ENCODE results near the gene KRTAP2-1. TPM values are rescaled to one million over a fixed set of nuclear protein-coding genes. Genes with fewer than 3 reads are reported as not detected.
"Not testable (repeated sequence)": the region's sequence is repeated elsewhere in the genome, so short reads cannot be mapped to it uniquely, and the experiment has no call there.

KRTAP2-1 gene
- total RNA-seq, 1 donor from 2014 or later, result not detected

GRCh38 chr17:41037853-41038350, 9.2 kb downstream of the KRTAP2-1 start:
- no peak for TF ChIP-seq CTCF (IDR thresholded peaks at IDR 0.05; ENCODE audit: partially characterized antibody, unreplicated experiment)
- H3K4me1 Mint-ChIP-seq (ENCODE audit: low read depth, unreplicated experiment), result peaks cover 3% of the 10 kb centered on the region
- H3K4me3 Mint-ChIP-seq (ENCODE audit: unreplicated experiment), result no peak overlapping the region
- no peak overlapping the region for H3K27ac Mint-ChIP-seq (ENCODE audit: unreplicated experiment)
- no peak for DNase-seq
- no peaks in the 10 kb centered on the region for H3K27me3 Mint-ChIP-seq (ENCODE audit: unreplicated experiment)
- no peaks in the 10 kb centered on the region for H3K36me3 Mint-ChIP-seq (ENCODE audit: unreplicated experiment)
- peaks cover 13% of the 10 kb centered on the region for H3K9me3 Mint-ChIP-seq (ENCODE audit: unreplicated experiment)

GRCh38 chr17:41034346-41034935, 12.7 kb downstream of the KRTAP2-1 start, which contains the start of gene KRTAP1-3:
TSS of gene KRTAP1-3 (minus strand) at chr17:41034874. CDS start at chr17:41034821, 53 bp downstream.
- H3K4me1 Mint-ChIP-seq (ENCODE audit: low read depth, unreplicated experiment); H3K36me3 Mint-ChIP-seq (ENCODE audit: unreplicated experiment); H3K27me3 Mint-ChIP-seq (ENCODE audit: unreplicated experiment); H3K4me3 Mint-ChIP-seq (ENCODE audit: unreplicated experiment); H3K9me3 Mint-ChIP-seq (ENCODE audit: unreplicated experiment): not testable (repeated sequence)
- peak within 1 kb of the TSS; percentile 15 for H3K27ac Mint-ChIP-seq (ENCODE audit: unreplicated experiment)
- DNase-seq, result peak; percentile 23

GRCh38 chr17:41029633-41030245, 17.4 kb downstream of the KRTAP2-1 start, which contains the start of gene KRTAP1-4:
TSS of gene KRTAP1-4 (minus strand) at chr17:41030195. CDS start at chr17:41030078, 117 bp downstream.
- Mint-ChIP-seq H3K9me3 (ENCODE audit: unreplicated experiment) (peaks cover 8% of the 10 kb centered on the region), H3K27me3 (ENCODE audit: unreplicated experiment) (no peaks in the 10 kb centered on the region), H3K27ac (ENCODE audit: unreplicated experiment) (no peak within 1 kb of the TSS), H3K36me3 (ENCODE audit: unreplicated experiment) (no peaks in the 10 kb centered on the region), H3K4me1 (ENCODE audit: low read depth, unreplicated experiment) (no peaks in the 10 kb centered on the region), H3K4me3 (ENCODE audit: unreplicated experiment) (no peak within 1 kb of the TSS)
- DNase-seq, result no peak
- no peak for TF ChIP-seq CTCF (IDR thresholded peaks at IDR 0.05; ENCODE audit: partially characterized antibody, unreplicated experiment)

- no peaks in the 10 kb centered on the region for H3K36me3 Mint-ChIP-seq (ENCODE audit: unreplicated experiment)
- H3K9me3 Mint-ChIP-seq (ENCODE audit: unreplicated experiment), result peaks cover 2% of the 10 kb centered on the region
- no peaks in the 10 kb centered on the region for H3K27me3 Mint-ChIP-seq (ENCODE audit: unreplicated experiment)
- no peak for TF ChIP-seq CTCF (IDR thresholded peaks at IDR 0.05; ENCODE audit: partially characterized antibody, unreplicated experiment)
- no peak within 1 kb of the TSS for H3K4me3 Mint-ChIP-seq (ENCODE audit: unreplicated experiment)
- DNase-seq, result peak; percentile 23
- H3K4me1 Mint-ChIP-seq (ENCODE audit: low read depth, unreplicated experiment), result no peaks in the 10 kb centered on the region
- H3K27ac Mint-ChIP-seq (ENCODE audit: unreplicated experiment), result peak within 1 kb of the TSS; percentile 24
Measured at GRCh38 chr17:41026715-41027471, 20.2 kb downstream of the KRTAP2-1 start, which contains the start of gene KRTAP1-5. TSS of gene KRTAP1-5 (minus strand) at chr17:41027208. CDS start at chr17:41027155, 53 bp downstream.

- Mint-ChIP-seq H3K9me3 (ENCODE audit: unreplicated experiment) (peaks cover 2% of the 10 kb centered on the region), H3K4me3 (ENCODE audit: unreplicated experiment) (no peak overlapping the region), H3K27ac (ENCODE audit: unreplicated experiment) (no peak overlapping the region), H3K36me3 (ENCODE audit: unreplicated experiment) (no peaks in the 10 kb centered on the region), H3K27me3 (ENCODE audit: unreplicated experiment) (no peaks in the 10 kb centered on the region), H3K4me1 (ENCODE audit: low read depth, unreplicated experiment) (no peaks in the 10 kb centered on the region)
- no peak for TF ChIP-seq CTCF (IDR thresholded peaks at IDR 0.05; ENCODE audit: partially characterized antibody, unreplicated experiment)
- no peak for DNase-seq
Measured at GRCh38 chr17:41024697-41025096, 22.4 kb downstream of the KRTAP2-1 start.
